Skin of body (tissue), 2 donors: ENCODE data around the gene OSBPL6. TPM values are rescaled to one million over a fixed set of nuclear protein-coding genes. Genes with fewer than 3 reads are reported as not detected.
"Not testable (repeated sequence)": the region's sequence is repeated elsewhere in the genome, so short reads cannot be mapped to it uniquely, and the experiment has no call there.

Experiments
- DNase-seq: peaks from one replicate; lab custom pipeline; 2025; lab: John Stamatoyannopoulos, UW
- total RNA-seq: library from RNA; depleted of rRNA; stranded (reverse); fragments of >200 nt; gene quantifications from one replicate; pipeline ENCODE4 v1.2.3, GENCODE V29; 2014

OSBPL6 gene
- 3.3 TPM for total RNA-seq

- DNase-seq, result peak; percentile 74
These were observed at the start of gene OSBPL6 for GRCh38 chr2:178193823-178194599. TSS of gene OSBPL6 (plus strand) at chr2:178194512. CDS start at chr2:178306185, 111,673 bp downstream.

- peak; percentile 53 for DNase-seq
These were observed 42.3 kb upstream of the OSBPL6 start for GRCh38 chr2:178152033-178152432.

- no peak for DNase-seq
These were observed 41.8 kb upstream of the OSBPL6 start for GRCh38 chr2:178152542-178152941.

- no peak for DNase-seq
These were observed 41.3 kb upstream of the OSBPL6 start for GRCh38 chr2:178152977-178153376.

GRCh38 chr2:178153878-178154277 lies 40.4 kb upstream of the OSBPL6 start:
- not testable (repeated sequence) for DNase-seq

GRCh38 chr2:178155524-178155923 lies 38.8 kb upstream of the OSBPL6 start:
- DNase-seq, result no peak

GRCh38 chr2:178157574-178157973 lies 36.7 kb upstream of the OSBPL6 start:
- no peak for DNase-seq

GRCh38 chr2:178159966-178160365 lies 34.3 kb upstream of the OSBPL6 start:
- DNase-seq, result no peak

- no peak for DNase-seq
These were observed 33.7 kb upstream of the OSBPL6 start for GRCh38 chr2:178160601-178161000.

- no peak for DNase-seq
These were observed 30.9 kb upstream of the OSBPL6 start for GRCh38 chr2:178163395-178163794.

- DNase-seq, result no peak
These were observed 30.4 kb upstream of the OSBPL6 start for GRCh38 chr2:178163911-178164310.

GRCh38 chr2:178173657-178174056 lies 20.7 kb upstream of the OSBPL6 start:
- no peak for DNase-seq

- no peak for DNase-seq
These were observed 17.1 kb upstream of the OSBPL6 start for GRCh38 chr2:178177066-178177679.

GRCh38 chr2:178180648-178181047 lies 13.7 kb upstream of the OSBPL6 start:
- not testable (repeated sequence) for DNase-seq

GRCh38 chr2:178187861-178188260 lies 6.5 kb upstream of the OSBPL6 start:
- DNase-seq, result no peak

- DNase-seq, result no peak
These were observed 5.8 kb upstream of the OSBPL6 start for GRCh38 chr2:178188466-178188865.

- DNase-seq, result no peak
These were observed 3.3 kb upstream of the OSBPL6 start for GRCh38 chr2:178191004-178191508.

- no peak for DNase-seq
These were observed 2.8 kb upstream of the OSBPL6 start for GRCh38 chr2:178191511-178191910.

GRCh38 chr2:178193496-178193822 lies 853 bp upstream of the OSBPL6 start:
- no peak for DNase-seq

GRCh38 chr2:178194600-178195389 lies 483 bp downstream of the OSBPL6 start:
- DNase-seq, result no peak

- DNase-seq, result peak; percentile 16
These were observed 1.3 kb downstream of the OSBPL6 start for GRCh38 chr2:178195390-178196166.
